NK-92 (cell line): Measurements from ENCODE around the gene BMP7.
"Not testable (repeated sequence)": the region's sequence is repeated elsewhere in the genome, so short reads cannot be mapped to it uniquely, and the experiment has no call there.

Source experiments
- DNase-seq: peaks from one replicate; lab custom pipeline; 2025; ENCODE audit not compliant: unreplicated experiment; lab: John Stamatoyannopoulos, UW

BMP7 gene

DNA sequence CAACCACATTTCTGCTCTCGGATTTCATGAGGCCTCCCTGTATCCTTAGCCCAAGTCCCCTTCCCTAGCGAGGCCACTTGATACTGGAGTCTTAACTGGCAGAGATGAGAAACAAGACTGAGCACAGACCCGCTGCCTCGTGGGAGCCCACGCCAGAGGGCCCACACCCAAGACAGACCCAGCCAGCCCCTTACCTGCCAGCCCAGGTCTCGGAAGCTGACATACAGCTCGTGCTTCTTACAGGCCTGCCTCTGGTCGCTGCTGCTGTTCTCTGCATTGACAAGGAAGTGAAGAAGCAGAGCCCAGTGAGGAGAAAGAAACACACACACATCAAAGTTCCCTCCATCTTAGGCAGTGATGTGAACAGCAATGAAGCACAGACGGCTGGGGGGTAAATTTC, 91.7 kb downstream of the BMP7 start:
- DNase-seq, result no peak

DNA sequence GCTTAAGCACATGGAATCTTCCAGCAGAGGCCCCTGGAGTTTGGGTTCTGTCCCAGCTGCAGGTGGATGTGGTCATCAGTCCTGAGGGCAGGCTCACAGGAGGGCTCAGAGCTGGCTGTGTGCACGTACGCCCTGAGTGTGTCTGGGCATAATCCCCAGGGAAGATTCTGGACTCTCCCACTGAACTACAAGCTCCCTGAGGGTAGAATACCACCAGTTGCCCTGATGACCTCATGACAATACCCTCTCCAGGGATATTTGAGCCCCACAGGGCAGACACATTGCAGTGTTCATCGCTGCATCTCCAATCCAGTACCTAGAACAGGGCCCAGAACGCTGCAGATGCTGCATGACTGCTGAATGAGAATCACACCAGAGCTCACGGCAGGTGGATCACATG, 92.5 kb downstream of the BMP7 start:
- no peak for DNase-seq

DNA sequence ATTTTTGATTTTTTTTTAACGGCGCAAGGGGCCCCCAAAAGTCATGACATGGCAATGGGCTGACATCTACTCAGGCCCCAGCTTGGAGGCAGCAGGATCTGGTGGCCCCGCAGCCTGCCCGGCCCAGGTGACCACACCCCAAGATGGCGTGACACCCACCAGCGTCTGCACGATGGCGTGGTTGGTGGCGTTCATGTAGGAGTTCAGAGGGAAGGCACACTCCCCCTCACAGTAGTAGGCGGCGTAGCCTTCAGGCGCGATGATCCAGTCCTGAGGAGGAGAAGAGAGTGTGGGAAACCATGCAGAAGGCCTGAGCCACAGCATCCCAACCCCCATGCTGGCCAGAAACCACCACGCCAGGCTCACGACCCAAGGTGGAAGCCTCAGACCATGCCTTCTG, 93.4 kb downstream of the BMP7 start:
- DNase-seq, result no peak

DNA sequence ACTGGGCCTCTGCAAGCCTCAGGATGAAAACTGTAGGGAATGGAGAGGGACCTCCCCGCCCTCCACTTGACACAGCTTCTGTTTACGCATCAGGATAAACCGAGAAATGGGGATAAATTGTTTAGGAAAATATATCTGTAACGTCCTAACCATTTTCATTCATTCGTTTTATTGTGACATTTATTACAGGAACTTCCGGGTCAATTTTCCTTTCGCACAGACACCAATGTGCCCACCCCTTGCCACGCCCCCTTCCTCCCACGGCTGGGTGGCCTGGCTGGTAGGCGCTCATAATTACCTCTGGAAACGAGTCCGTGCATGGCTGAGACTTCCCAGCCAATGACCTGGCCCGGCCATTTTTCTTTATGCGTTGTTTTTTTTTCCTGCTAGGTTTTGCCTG, 96.1 kb downstream of the BMP7 start:
- no peak for DNase-seq

DNA sequence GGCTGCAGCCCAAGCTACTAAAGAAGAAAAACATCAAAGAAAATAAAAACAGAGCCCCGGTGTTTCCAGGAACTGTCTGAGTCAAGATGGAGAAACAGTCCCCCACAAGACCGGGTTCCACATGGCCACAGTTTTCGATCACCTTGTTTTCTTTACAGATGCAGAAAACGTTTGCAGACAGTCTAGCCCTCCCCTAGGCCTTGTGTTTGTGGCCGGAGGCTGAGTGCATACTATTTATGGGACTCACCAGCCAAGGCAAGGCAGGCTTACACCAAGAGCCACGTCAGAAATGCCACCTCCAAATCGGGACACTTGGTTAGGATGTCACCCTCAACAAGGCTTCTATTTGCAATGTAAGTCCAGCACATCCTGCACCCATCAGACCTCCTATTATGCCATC, 97.3 kb downstream of the BMP7 start:
- DNase-seq, result no peak

DNA sequence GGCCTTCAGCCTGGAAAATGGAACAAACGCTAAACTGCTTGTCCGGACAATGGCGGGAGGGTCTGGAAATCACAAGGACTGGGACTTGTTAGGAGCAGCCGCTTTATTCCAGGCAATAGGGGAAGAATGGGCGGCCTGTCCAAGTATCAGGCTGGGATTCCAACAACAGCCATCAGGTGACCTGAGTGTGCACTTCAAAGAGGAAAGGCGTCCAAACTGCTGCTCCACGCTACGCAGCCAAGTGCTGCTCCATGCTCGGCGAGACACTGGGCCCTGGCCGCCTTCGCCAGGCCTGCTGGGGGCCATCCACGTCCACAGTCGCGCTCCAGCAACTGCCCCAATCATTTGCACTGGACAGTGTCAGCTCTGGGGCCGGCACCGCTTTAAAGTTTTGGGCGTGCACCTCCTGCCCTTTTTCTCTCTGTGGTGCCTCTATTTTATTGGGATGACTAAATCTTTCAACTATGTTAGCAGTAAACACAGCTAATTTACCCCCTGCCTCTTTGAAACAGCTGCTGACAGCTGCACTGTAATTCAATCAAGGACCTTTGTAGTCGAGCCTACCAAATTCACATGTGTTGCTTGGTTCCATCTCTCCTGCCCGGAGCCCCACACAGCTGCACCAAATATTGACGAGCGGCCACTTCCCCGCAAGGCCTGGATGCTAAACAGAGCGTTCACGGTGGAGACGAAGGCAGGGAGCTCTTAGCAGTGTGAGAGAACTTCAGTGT, 98.3 kb downstream of the BMP7 start:
- DNase-seq, result no peak

DNA sequence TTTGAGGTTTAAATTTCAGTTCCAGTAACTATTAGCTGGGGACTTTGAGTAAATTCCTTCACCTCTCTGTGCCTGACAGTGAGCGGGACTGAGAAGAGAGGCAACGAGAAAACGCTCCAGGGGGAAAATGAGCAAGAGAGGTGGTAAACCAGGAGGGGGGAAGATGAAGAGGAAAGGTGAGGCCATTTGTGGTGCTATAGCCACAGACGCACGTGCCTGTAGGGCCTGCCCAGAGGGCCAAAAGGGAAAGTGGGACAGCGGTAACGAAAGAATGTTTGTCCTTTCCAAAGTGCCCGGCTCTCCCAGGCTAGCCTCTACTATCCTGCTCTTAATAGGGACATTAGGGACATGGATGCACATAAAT, 99.2 kb downstream of the BMP7 start:
- DNase-seq, result no peak

DNA sequence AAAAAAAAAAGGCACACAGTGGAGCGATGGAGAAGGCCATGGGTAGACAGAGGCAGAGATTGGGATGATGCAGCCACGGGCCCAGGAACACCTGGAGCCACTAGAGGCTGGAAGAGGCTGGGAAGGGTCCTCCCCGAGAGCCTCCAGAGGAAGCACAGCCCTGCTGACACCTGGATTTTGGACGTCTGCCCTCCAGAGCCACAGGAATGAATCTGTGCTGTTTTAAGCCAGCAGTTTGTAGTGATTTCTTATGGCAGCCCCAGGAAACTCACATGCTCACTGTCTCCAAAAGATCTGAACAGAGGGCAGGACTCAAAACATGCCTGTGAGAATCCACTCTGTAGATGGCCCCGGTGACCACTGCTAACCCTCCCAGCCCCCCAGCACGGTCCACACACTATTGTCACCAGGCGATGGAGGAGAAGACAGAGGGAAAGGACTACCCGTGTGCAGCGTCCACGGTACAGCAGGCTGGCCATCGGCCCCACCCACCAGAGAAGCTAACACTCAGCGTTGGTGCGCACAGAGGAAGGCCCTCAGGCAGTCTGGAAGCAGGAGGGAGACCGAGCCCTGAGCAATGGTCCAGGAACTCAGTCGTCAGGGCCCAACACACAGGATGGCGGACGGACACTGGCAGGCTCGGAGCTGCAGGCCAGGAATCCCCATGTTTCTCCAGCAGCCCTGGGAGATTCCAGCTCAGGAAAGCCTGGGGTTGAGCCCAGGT, 99.7 kb downstream of the BMP7 start:
- no peak for DNase-seq

DNA sequence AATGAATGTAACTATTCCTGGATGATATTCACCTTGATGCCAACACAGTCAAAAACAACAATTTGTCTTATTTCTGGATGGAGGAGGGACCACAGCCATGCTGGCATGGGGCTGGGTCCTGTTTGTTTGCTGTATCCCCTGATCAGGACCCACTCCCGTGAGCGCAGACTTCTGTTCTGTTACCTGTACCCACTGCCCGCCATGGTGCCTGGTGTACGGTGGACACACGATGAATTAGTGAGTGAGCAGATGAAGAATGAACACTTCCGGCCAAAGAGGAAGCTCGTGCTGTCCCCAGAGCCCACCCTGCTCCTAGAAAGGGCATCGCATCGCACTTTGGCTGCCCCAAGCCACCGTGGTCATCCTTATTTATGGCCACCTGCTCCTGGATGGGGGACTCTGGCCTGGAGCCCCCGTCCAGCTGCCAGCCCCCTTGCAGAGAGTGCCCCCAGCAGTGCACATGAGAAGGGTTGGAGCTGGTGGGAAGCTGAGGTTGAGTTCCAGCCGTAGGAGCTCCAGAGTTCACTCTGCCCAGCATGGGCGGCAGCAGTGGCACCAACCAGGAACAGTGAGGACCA, 100.9 kb downstream of the BMP7 start:
- DNase-seq, result no peak

DNA sequence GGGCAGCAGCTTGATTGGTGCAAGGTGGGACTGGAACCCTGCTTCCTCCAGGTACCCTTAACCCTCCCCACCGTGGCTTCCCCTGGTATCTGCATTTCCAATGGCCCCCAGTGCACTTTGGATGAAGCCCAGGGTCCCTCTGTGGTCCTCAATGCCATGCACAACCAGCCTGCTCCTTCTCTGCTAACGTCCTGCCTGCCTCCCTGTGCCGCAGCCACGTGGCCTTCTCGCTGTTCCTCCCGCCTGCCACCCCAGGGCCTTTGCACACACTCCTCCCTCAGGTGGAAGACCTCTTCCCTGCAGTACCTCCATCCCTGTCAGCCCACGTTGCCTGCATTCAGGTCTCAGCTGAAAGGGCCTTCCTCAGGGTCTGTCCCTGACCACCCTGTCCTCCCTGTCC, 101.6 kb downstream of the BMP7 start:
- DNase-seq, result no peak

DNA sequence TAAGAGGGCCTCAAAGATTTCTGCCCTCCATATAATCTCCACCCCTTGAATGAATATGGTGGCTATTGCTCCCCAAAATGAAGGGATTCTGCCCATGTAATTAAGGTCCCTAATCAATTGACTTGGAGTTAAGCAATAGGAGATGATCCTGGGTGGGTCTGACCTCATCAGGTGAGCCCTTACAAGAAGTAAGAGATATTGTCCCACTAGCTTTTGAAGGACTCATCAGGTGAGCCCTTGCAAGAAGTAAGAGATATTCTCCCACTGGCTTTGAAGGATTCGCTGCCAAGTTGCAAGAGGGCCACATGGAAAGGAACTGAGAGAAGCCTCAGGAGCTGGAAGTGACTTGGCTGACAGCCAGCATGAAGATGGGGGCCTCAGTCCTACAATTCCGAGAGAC, 103.4 kb downstream of the BMP7 start:
- DNase-seq, result no peak

DNA sequence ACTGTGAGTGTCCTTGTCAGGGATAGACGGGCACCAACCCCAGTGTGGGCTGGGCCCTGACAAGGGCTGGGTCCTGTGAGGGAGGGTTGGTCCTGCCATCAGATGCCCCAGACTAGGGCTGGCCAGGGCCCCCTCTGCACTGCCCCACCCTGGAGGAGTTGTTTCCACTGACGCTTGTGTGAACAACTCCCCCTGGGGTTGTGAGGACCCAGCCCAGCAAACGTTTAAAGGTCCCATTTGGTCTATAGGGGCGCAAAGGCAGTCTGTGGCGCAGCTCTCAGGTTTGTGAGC, 104.1 kb downstream of the BMP7 start:
- no peak for DNase-seq

DNA sequence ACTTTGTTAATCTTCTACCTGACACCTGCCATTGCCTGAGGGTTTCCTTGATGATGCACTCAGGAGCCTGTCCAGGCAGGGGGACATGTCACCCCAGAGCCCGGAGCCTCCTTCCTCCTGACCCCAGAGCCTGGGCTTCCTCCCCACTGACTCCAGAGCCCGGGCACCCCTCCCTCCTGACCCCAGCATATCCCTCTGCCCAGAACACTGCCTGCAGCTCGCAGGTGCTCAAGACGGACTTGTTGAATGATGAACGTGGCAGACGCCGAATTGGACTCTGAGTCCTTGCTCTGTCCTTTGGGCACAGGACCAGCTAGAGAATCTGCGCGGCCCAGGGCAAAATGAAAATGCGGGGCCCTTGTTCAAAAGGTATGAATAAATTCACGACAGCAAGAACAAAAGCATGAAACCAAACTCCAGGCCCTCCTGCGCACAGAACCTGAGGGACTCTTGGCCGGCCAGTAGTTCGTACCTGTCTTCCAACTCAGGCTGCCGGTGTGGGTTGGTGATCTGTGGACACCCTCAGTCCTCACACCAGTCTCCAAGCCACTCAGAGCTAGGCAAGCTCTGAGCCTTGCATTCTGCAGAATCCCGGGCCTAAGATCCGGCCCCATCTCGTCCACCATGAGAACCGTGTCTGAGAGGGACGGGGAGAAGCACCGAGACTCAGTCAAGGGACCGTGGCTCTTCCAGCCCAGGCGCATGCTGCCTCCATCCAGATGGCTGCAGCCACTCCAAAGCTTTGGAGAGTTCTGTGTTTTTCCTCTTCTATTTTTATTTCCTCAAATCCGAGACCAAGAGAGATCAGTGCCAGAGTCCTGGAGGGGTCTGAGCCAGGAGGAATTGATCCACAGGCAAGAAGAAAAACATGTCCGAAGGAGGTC, 104.7 kb downstream of the BMP7 start:
- no peak for DNase-seq

DNA sequence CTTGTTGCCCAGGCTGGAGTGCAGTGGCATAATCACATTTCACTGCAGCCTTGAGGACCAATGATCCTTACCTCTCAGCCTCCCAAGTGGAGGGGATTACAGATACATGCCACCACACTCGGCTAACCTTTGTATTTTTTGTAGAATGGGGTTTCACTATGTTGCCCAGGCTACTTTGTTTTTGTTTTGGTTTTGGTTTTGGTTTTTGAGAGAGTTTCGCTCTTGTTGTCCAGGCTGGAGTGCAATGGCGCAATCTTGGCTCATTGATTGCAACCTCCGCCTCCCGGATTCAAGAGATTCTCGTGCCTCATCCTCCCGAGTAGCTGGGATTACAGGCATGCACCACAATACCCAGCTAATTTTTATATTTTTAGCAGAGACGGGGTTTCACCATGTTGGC, 105.5 kb downstream of the BMP7 start:
- no peak for DNase-seq

DNA sequence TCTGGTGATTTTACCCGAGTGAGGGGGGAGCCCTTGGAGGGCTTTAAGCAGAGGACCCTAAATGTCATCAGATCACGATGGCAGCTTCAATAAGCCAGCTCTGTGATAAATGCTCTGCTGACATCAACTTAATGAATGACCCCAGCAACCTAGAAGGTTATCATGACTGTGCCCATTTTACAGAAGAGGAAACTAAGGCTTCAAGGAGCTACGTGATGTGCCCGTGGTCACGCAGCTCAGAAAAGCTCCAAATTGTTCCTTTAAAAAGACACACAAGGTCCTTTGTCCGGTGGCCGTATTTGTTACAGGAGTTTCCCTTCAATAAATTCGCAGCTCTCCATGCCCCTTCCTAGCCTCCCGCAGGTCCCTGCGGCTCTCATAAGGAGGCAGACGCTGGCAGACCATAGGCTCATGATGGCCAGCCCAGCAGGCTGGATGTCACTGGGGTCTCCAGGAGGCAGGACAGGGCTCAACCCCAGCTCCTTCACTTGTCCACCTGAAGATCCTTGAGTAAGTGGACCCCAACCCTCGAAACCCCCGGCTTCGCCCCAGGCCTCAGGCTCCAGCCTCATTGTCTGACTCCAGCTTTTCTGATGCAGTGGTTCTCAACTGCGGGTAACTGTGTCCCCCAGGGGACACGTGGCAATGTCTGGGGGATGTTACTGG, 106.4 kb downstream of the BMP7 start:
- no peak for DNase-seq

DNA sequence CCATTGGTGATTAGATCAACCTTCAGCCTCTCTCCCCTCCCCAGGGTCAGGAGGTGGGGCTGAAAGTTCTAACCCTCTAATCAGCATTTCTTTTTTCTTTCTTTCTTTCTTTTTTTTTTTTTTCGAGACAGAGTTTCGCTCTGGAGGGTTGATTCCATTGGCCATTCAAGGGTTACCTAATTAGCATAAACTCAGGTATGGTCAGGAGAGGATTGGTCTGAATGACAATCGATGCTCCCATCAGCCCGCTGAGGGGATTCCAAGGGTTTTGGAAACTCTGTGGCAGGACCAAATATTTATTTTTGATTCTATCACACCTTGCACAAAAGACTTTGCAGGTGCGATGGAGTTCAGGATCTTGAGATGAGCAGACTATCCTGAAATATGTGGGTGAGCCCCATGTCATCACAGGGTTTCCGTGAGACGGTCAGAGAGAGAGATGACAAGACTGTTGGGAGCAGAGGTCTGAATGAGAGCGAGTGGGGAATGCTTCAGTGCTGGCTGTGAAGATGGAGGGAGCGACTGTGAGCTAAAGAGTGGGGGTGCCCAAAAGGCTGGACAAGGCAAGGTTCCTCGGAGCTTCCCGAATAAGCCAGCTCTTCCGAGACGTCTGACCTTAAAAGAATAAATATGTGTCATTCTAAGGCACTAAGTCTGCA, 107.1 kb downstream of the BMP7 start:
- DNase-seq, result no peak

DNA sequence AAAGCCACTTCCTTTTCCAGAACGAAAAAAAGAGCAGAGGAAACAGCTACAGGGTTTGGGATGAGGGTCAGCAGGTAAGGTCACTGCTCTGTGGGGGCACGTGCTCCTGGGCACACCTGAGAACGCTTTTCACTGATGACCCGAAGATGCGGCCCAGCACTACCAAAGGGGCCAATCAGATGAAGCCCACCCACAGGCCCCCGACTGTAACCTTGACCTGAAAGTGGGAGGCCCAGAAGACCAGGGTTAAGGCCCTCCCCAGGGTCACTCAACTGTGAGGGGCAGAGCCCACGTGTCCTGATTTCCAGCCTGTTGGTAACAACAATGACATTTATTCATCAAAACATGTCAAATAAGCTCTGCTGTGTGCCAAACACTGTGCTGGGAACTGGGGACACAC, 108.0 kb downstream of the BMP7 start:
- no peak for DNase-seq

DNA sequence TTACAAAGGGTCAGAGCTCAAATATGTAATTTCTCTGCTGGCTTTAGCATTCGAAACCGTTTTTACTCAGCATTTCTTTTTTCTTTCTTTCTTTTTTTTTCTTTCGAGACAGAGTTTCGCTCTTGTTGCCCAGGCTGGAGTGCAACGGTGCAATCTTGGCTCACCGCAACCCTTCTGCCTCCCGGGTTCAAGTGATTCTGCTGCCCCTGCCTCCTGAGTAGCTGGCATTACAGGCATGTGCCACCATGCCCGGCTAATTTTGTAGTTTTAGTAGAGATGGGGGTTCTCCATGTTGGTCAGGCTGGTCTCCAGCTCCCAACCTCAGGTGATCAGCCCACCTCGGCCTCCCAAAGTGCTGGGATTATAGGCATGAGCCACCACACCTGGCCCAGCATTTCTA, 108.7 kb downstream of the BMP7 start:
- not testable (repeated sequence) for DNase-seq

DNA sequence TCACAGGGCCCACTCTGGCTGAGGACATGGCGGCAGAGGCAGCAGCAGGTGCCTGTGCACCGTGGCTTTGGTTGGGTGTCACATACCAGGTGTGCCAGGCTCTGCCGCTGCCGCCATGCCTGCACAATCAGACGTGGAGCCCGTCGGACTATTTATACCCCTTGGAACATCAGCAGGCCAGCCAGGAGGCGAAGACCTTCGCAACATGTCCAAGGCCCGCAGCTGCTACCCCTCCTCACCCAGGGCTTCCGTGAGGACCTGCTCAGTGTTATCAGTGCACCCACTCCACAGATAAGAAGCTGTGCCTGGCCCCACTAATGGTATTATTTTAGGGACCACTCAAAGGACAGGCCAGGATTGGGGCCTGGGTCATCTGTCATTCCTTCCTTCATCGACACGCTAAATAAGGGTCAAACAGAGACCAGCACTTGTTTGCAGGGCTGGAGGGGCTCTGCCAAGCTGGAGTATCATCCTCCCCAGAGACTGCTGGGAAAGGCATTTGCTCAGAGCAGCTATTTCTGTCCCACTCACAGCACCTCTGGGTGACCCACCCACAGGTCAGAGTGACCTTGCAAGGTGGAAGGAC, 109.2 kb downstream of the BMP7 start:
- DNase-seq, result no peak

DNA sequence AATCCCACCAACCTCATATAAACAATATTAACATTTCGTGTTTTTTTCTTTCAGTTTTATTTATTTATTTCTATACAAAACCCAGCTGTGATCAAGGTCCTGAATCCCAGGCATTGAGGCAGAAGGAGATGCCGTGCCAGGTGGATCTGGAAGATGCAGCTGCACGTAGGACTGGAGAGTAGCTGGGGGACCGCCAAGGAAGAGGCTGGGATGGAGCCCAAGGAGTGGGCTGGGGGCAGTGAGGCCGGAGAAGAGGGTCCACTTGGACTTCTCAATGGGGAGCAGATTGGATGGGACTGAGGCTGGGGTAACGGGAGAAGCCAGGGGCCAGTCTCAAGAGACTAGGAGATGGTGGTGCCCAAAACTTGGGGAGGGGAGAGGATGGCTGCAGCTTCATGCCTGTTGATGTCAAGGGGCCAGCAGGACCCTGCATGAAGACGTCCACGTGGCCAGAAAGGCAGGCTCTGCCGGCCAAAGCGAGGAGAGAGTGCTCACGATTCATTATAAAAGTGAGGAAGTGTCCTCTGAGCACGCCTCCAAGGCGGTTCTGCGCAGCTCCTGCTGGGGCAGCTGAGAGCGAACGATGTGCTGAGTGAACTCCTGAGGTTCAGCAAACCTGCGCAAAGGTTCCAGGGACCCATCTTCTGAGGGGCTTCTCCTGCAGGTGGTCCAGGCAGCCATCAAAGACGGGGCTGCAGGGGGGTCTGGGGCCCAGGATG, 110.3 kb downstream of the BMP7 start:
- no peak for DNase-seq
